Transverse colon (tissue), 4 donors: ENCODE results near the gene MAN1C1. TPM values are rescaled to one million over a fixed set of nuclear protein-coding genes. Genes with fewer than 3 reads are reported as not detected.
A peak's percentile ranks its signal among the peaks of the same experiment; 100 is the strongest.

Experiments used
- DNase-seq: peaks from one replicate; pipeline ENCODE4 v3.0.0-alpha.2; 2019
- H3K27ac ChIP-seq, 4 donors: fragments of 200-600 bp; sonication (generic); 2 replicates each; pipeline ENCODE4 v1.5.1; 2016 to 2018; ENCODE audit warnings: inconsistent platforms in 4 of 4
- H3K27me3 ChIP-seq: fragments of 200-600 bp; sonication (generic); 2 replicates; pipeline ENCODE4 v1.5.1; 2017; ENCODE audit warnings: inconsistent platforms
- H3K36me3 ChIP-seq, 4 donors: fragments of 200-600 bp; sonication (generic); 2 replicates each; pipeline ENCODE4 v1.5.1; 2017 to 2019; ENCODE audit warnings: inconsistent platforms in 4 of 4
- H3K4me1 ChIP-seq, 4 donors: fragments of 200-600 bp; sonication (generic); 2 replicates each; pipeline ENCODE4 v1.5.1; 2017 to 2020; ENCODE audit warnings: inconsistent platforms in 4 of 4
- H3K4me3 ChIP-seq, 4 donors: fragments of 200-600 bp; sonication (generic); 1 replicate in 1 of 4; 2 replicates in 3 of 4; pipeline versions ENCODE4 v1.5.1 to v1.6.1; 2017 to 2019; ENCODE audit warnings: inconsistent platforms in 4 of 4
- H3K9me3 ChIP-seq, 2 donors: fragments of 200-600 bp; sonication (generic); 2 replicates each; pipeline ENCODE4 v1.5.1; 2017 to 2019; ENCODE audit warnings: inconsistent platforms in 2 of 2
- CTCF ChIP-seq, 5 experiments: fragments of 200-600 bp in 3 of 5; fragments of 450-650 bp in 2 of 5; sonication (generic) in 3 of 5; IDR thresholded peaks; 1 replicate in 2 of 5; 2 replicates in 3 of 5; pipeline ENCODE4 v1.5.1; 2016 to 2017; ENCODE audit warnings: antibody characterized with exemption in 5 of 5, inconsistent platforms in 3 of 5, mild to moderate bottlenecking in 2 of 5, moderate library complexity in 1 of 5
- EP300 ChIP-seq: sonication (generic); formaldehyde crosslinking; IDR thresholded peaks from one replicate; pipeline ENCODE4 v1.6.1; 2017; ENCODE audit warnings: antibody characterized with exemption, low read depth
- POLR2A ChIP-seq: fragments of 450-650 bp; IDR thresholded peaks from one replicate; pipeline ENCODE4 v1.6.1; 2016; ENCODE audit warnings: antibody characterized with exemption, mild to moderate bottlenecking, moderate library complexity
- POLR2AphosphoS5 ChIP-seq, 3 donors: sonication (generic); formaldehyde crosslinking; IDR thresholded peaks; one replicate each; pipeline ENCODE4 v1.6.1; 2016; ENCODE audit warnings: antibody characterized with exemption in 3 of 3
- WGBS, 2 donors: methylation state at CpG; one replicate each; pipeline ENCODE4 v1.1.5; 2018; ENCODE audit warnings: low coverage in 1 of 2; 5-methylcytosine and 5-hydroxymethylcytosine counted together
- in situ Hi-C, 4 donors: fragments of 200-750 bp; cut with MboI; loops; one replicate each; pipeline versions ENCODE4 v1.15.0 to v1.15.1; 2017; ENCODE audit warnings: low sequenced_read_pairs in 3 of 4, low pct_ligation_motif_present in 1 of 4, low pct_unique_long_range_greater_than_20kb in 1 of 4
- intact Hi-C: fragments of 100-400 bp; cut with DNase I; formaldehyde crosslinking; loops from one replicate; pipeline ENCODE4 v1.15.1; 2023; ENCODE audit warnings: low total_unique reads
- total RNA-seq, 4 donors: library from RNA; depleted of rRNA; stranded (reverse); fragments of >200 nt; gene quantifications; one replicate each; pipeline ENCODE4 v1.1.0, GENCODE V29; 2016

The MAN1C1 gene
- total RNA-seq, 4 donors from 2014 or later, result 2.4 to 6.8 (median 4.3) TPM

GRCh38 chr1:25817840-25818501 lies 201.4 kb downstream of the MAN1C1 start:
- in situ Hi-C loops, result no loop called here
- DNase-seq, result no peak
- Histone ChIP-seq H3K27ac (peak overlapping the region; percentile 92 to 94 (median 94)), H3K4me1 (peaks cover 15 to 30% (median 27%) of the 10 kb centered on the region in 4 donors), H3K36me3 (no peaks in the 10 kb centered on the region), H3K27me3 (no peaks in the 10 kb centered on the region), H3K4me3 (no peak overlapping the region), H3K9me3 (no peaks in the 10 kb centered on the region)
- TF ChIP-seq EP300, result no peak
- TF ChIP-seq CTCF (IDR thresholded peaks at IDR 0.05), result peak in 1 of 5 experiments; percentile 22
- intact Hi-C loops, result no loop called here
- 33 to 49% methylated on average over 3 to 8 of the region's 8 CpGs for WGBS, 2 donors

GRCh38 chr1:25818569-25818968 lies 202.0 kb downstream of the MAN1C1 start:
- H3K36me3 ChIP-seq, result no peaks in the 10 kb centered on the region
- TF ChIP-seq POLR2A, result no peak
- peak in 1 of 3 donors; percentile 5 for TF ChIP-seq POLR2AphosphoS5 (IDR thresholded peaks at IDR 0.05)
- peaks cover 15 to 30% (median 27%) of the 10 kb centered on the region in 4 donors for H3K4me1 ChIP-seq
- H3K27ac ChIP-seq, result peak overlapping the region; percentile 92 to 94 (median 94)
- 0 to 53% methylated on average over 2 to 6 of the region's 6 CpGs for WGBS, 2 donors
- no peak for DNase-seq
- peak overlapping the region in 1 of 4 donors; percentile 87 for H3K4me3 ChIP-seq
- intact Hi-C loops (no loop called here), in situ Hi-C loops (no loop called here)
- no peaks in the 10 kb centered on the region for H3K27me3 ChIP-seq
- H3K9me3 ChIP-seq, result no peaks in the 10 kb centered on the region

GRCh38 chr1:25819491-25820246 lies 203.1 kb downstream of the MAN1C1 start, which contains the start of gene MTFR1L:
Gene MTFR1L (plus strand): TSS chr1:25819954. CDS start chr1:25823105, 3,151 bp downstream.
- TF ChIP-seq POLR2AphosphoS5 (IDR thresholded peaks at IDR 0.05), result peak; percentile 92 to 98 (median 97)
- TF ChIP-seq POLR2A, result peak; percentile 97
- TF ChIP-seq EP300, result peak; percentile 9
- TF ChIP-seq CTCF (IDR thresholded peaks at IDR 0.05), result no peak
- in situ Hi-C loops (no loop called here), intact Hi-C loops (no loop called here)
- Histone ChIP-seq H3K27me3 (no peaks in the 10 kb centered on the region), H3K9me3 (no peaks in the 10 kb centered on the region), H3K4me3 (peak within 1 kb of the TSS; percentile 81 to 98 (median 90)), H3K4me1 (peaks cover 15 to 30% (median 27%) of the 10 kb centered on the region in 4 donors), H3K27ac (peak within 1 kb of the TSS; percentile 92 to 94 (median 94)), H3K36me3 (no peaks in the 10 kb centered on the region)
- DNase-seq, result peak; percentile 95
- WGBS, 2 donors, result 1 to 5% methylated on average over 7 to 39 of the region's 64 CpGs

- Histone ChIP-seq H3K4me3 (peak overlapping the region; percentile 81 to 98 (median 90)), H3K9me3 (no peaks in the 10 kb centered on the region), H3K36me3 (no peaks in the 10 kb centered on the region), H3K4me1 (peaks cover 15 to 30% (median 27%) of the 10 kb centered on the region in 4 donors), H3K27ac (peak overlapping the region; percentile 92 to 94 (median 94)), H3K27me3 (no peaks in the 10 kb centered on the region)
- 1% methylated on average over 23 of the region's 67 CpGs; no CpG with 5 or more reads in 1 of the 2 donors for WGBS, 2 donors
- in situ Hi-C loops, result no loop called here
- DNase-seq, result peak; percentile 81
- intact Hi-C loops, result no loop called here
- TF ChIP-seq CTCF (IDR thresholded peaks at IDR 0.05) (peak in 1 of 5 experiments; percentile 17), EP300 (no peak), POLR2AphosphoS5 (IDR thresholded peaks at IDR 0.05) (peak; percentile 65 to 80 (median 78)), POLR2A (peak; percentile 26)
Measured at GRCh38 chr1:25820247-25821111, 203.9 kb downstream of the MAN1C1 start.
